Measurements from ENCODE around the gene APBB2. TPM values are rescaled to one million over a fixed set of nuclear protein-coding genes. Genes with fewer than 3 reads are reported as not detected.
A peak's percentile ranks its signal among the peaks of the same experiment; 100 is the strongest.

Gene APBB2
- polyA plus RNA-seq, 3 donors = 0.15 to 0.33 TPM; not detected in 1

GRCh38 chr4:41260116-41260733, 45.9 kb upstream of the APBB2 start:
- TF ChIP-seq, protein P1, sequence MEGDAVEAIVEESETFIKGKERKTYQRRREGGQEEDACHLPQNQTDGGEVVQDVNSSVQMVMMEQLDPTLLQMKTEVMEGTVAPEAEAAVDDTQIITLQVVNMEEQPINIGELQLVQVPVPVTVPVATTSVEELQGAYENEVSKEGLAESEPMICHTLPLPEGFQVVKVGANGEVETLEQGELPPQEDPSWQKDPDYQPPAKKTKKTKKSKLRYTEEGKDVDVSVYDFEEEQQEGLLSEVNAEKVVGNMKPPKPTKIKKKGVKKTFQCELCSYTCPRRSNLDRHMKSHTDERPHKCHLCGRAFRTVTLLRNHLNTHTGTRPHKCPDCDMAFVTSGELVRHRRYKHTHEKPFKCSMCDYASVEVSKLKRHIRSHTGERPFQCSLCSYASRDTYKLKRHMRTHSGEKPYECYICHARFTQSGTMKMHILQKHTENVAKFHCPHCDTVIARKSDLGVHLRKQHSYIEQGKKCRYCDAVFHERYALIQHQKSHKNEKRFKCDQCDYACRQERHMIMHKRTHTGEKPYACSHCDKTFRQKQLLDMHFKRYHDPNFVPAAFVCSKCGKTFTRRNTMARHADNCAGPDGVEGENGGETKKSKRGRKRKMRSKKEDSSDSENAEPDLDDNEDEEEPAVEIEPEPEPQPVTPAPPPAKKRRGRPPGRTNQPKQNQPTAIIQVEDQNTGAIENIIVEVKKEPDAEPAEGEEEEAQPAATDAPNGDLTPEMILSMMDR (IDR thresholded peaks at IDR 0.05) = no peak
- Mint-ChIP-seq H3K27ac (peak overlapping the region in 1 of 7 donors; percentile 28), H3K27me3 (ENCODE audit: low read depth in 3 of 3) (peaks cover 36 to 40% (median 39%) of the 10 kb centered on the region in 3 donors)

DNA sequence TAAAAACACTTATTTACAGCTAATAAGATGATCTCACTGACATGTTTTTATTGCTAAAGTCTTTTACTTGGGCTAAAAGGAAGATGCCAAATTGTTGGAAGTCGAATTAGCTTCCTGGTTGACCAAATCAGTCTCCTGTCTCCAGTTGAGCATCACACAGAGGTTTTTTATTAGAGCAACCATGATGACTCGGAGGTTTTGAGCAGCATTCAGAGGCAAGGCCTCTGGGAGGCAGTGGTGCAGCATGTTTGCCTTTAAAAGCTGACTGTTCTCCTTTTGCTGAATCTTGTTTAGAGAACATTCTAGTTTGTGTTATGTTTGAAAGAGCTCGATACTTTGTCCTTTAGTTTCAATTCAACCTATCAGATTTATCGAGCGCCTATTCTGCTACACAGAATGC, 44.4 kb upstream of the APBB2 start:
- peak; percentile 3 to 19 (median 19) for DNase-seq
- no peak overlapping the region for H3K27ac ChIP-seq (ENCODE audit: low read depth in 1 of 2, low read length in 2 of 2)
- H3K27me3 Mint-ChIP-seq (ENCODE audit: low read depth in 3 of 3) = peaks cover 42 to 53% (median 52%) of the 10 kb centered on the region in 3 donors

More at GRCh38 chr4:41260116-41260733, 45.9 kb upstream of the APBB2 start:
- Mint-ChIP-seq H3K9me3 (peaks cover 0 to 6% (median 3%) of the 10 kb centered on the region in 7 donors), H3K4me1 (peaks cover 14% of the 10 kb centered on the region), H3K4me3 (no peak overlapping the region), H3K36me3 (peaks cover 0 to 9% of the 10 kb centered on the region in 2 donors)
- H3K36me3 ChIP-seq (replicated peaks in 1 of 2; ENCODE audit: control insufficient read depth in 1 of 2, insufficient read depth in 2 of 2, low read length in 2 of 2) = no peaks in the 10 kb centered on the region
- intact Hi-C loops (cut with micrococcal nuclease) = no loop called here
- H3K4me2 ChIP-seq (replicated peaks; ENCODE audit: extremely low read depth, low read length, poor library complexity, severe bottlenecking) = no peak overlapping the region
- no peak overlapping the region for H3K27ac ChIP-seq (ENCODE audit: low read depth in 1 of 2, low read length in 2 of 2)
- no peak overlapping the region for H3K9ac ChIP-seq (ENCODE audit: insufficient read depth, low read length, poor library complexity, severe bottlenecking)
- no peak for DNase-seq
- no peak overlapping the region for H3K4me3 ChIP-seq (replicated peaks in 1 of 3; ENCODE audit: low read depth in 2 of 3, low read length in 3 of 3)
- H3K27me3 ChIP-seq (ENCODE audit: control insufficient read depth in 2 of 2, insufficient read depth in 2 of 2, low read length in 2 of 2) = peaks cover 33 to 37% of the 10 kb centered on the region in 2 donors
- peaks cover 2 to 10% of the 10 kb centered on the region in 2 donors for H3K9me3 ChIP-seq (replicated peaks in 1 of 2; ENCODE audit: control insufficient read depth in 1 of 2, insufficient read depth in 1 of 2, low read length in 2 of 2)
- no peak overlapping the region for H2AFZ ChIP-seq (ENCODE audit: insufficient read depth, low read depth, low read length, poor library complexity, severe bottlenecking)
- no peaks in the 10 kb centered on the region for H3K79me2 ChIP-seq (ENCODE audit: insufficient read depth, low read length)
- peaks cover 12 to 16% of the 10 kb centered on the region in 2 donors for H3K4me1 ChIP-seq (ENCODE audit: control insufficient read depth in 1 of 2, insufficient read depth in 2 of 2, low read length in 2 of 2)
- H4K20me1 ChIP-seq (ENCODE audit: insufficient read depth, low read length) = no peaks in the 10 kb centered on the region
- 97% methylated on average over 9 of the region's 9 CpGs for WGBS (ENCODE audit: insufficient coverage)

More for the DNA sequence above, 44.4 kb upstream of the APBB2 start:
- no peaks in the 10 kb centered on the region for H3K79me2 ChIP-seq (ENCODE audit: insufficient read depth, low read length)
- no peak overlapping the region for H2AFZ ChIP-seq (ENCODE audit: insufficient read depth, low read depth, low read length, poor library complexity, severe bottlenecking)
- 20% methylated on average over 2 of the region's 5 CpGs for WGBS (ENCODE audit: insufficient coverage)
- TF ChIP-seq, protein P1 (IDR thresholded peaks at IDR 0.05) = peak; percentile 26
- no peaks in the 10 kb centered on the region for H4K20me1 ChIP-seq (ENCODE audit: insufficient read depth, low read length)
- H3K4me3 ChIP-seq (replicated peaks in 1 of 3; ENCODE audit: low read depth in 2 of 3, low read length in 3 of 3) = no peak overlapping the region
- H3K4me3 Mint-ChIP-seq = peak overlapping the region in 1 of 2 donors; percentile 84
- H3K9me3 ChIP-seq (replicated peaks in 1 of 2; ENCODE audit: control insufficient read depth in 1 of 2, insufficient read depth in 1 of 2, low read length in 2 of 2) = peaks cover 2 to 10% of the 10 kb centered on the region in 2 donors
- H3K4me2 ChIP-seq (replicated peaks; ENCODE audit: extremely low read depth, low read length, poor library complexity, severe bottlenecking) = no peak overlapping the region
- peaks cover 12 to 16% of the 10 kb centered on the region in 2 donors for H3K4me1 ChIP-seq (ENCODE audit: control insufficient read depth in 1 of 2, insufficient read depth in 2 of 2, low read length in 2 of 2)
- H3K27me3 ChIP-seq (ENCODE audit: control insufficient read depth in 2 of 2, insufficient read depth in 2 of 2, low read length in 2 of 2) = peaks cover 41 to 51% of the 10 kb centered on the region in 2 donors
- H3K36me3 Mint-ChIP-seq = peaks cover 0 to 9% of the 10 kb centered on the region in 2 donors
- intact Hi-C loops (cut with micrococcal nuclease) = no loop called here
- no peaks in the 10 kb centered on the region for H3K36me3 ChIP-seq (replicated peaks in 1 of 2; ENCODE audit: control insufficient read depth in 1 of 2, insufficient read depth in 2 of 2, low read length in 2 of 2)
- H3K9ac ChIP-seq (ENCODE audit: insufficient read depth, low read length, poor library complexity, severe bottlenecking) = no peak overlapping the region
- H3K4me1 Mint-ChIP-seq = peaks cover 14% of the 10 kb centered on the region
- no peak overlapping the region for H3K27ac Mint-ChIP-seq
- peaks cover 0 to 6% (median 4%) of the 10 kb centered on the region in 7 donors for H3K9me3 Mint-ChIP-seq
